H1 (cell line): ENCODE results near the gene GSDME. TPM values are rescaled to one million over a fixed set of nuclear protein-coding genes. Genes with fewer than 3 reads are reported as not detected.

ENCODE experiments used
- CTCF ChIA-PET: fragments of 300-600 bp; sonication (Branson Sonifier 250); formaldehyde crosslinking; loops from one replicate; lab custom pipeline; 2021; ENCODE audit not compliant: partially characterized antibody; lab: Charles Lee
- POLR2A ChIA-PET: fragments of 300-600 bp; sonication (Branson Sonifier 250); formaldehyde crosslinking; loops from one replicate; lab custom pipeline; 2021; ENCODE audit warnings: inconsistent platforms; ENCODE audit not compliant: partially characterized antibody; lab: Charles Lee
- DNase-seq, 2 experiments: peaks; one replicate each; pipeline versions ENCODE4 v3.0.0 to v3.0.0-alpha.2; 2010 to 2022; ENCODE audit warnings: low spot score in 2 of 2, low read depth in 1 of 2, mixed read lengths in 1 of 2
- FAIRE-seq: peaks from 2 replicates; lab custom pipeline; 2011; peaks lifted over from hg19 to GRCh38; lab: Jason Lieb, UNC
- H2AFZ ChIP-seq: 2 replicates; pipeline ENCODE4 v1.8.1; 2012; ENCODE audit warnings: low read length, inconsistent platforms
- H2AK5ac ChIP-seq: 2 replicates; pipeline ENCODE4 v1.6.1; 2013; ENCODE audit warnings: low read depth, low read length
- H2BK120ac ChIP-seq: replicated peaks from 2 replicates; pipeline ENCODE3; 2013; ENCODE audit warnings: low read depth, low read length, inconsistent platforms
- H2BK12ac ChIP-seq: 2 replicates; pipeline ENCODE4 v1.6.1; 2013; ENCODE audit warnings: low read depth, low read length
- H2BK15ac ChIP-seq: 2 replicates; pipeline ENCODE4 v1.6.1; 2013; ENCODE audit warnings: low read length
- H2BK20ac ChIP-seq: 2 replicates; pipeline ENCODE4 v1.6.1; 2013; ENCODE audit warnings: low read length
- H2BK5ac ChIP-seq: 2 replicates; pipeline ENCODE4 v1.6.1; 2013; ENCODE audit warnings: low read depth, low read length
- H3K14ac ChIP-seq: 2 replicates; pipeline ENCODE4 v1.6.1; 2013; ENCODE audit warnings: inconsistent platforms; ENCODE audit not compliant: insufficient read length
- H3K18ac ChIP-seq: 2 replicates; pipeline ENCODE4 v1.6.1; 2013; ENCODE audit warnings: low read length; ENCODE audit errors: extremely low read depth
- H3K23ac ChIP-seq: 2 replicates; pipeline ENCODE4 v1.6.1; 2013; ENCODE audit warnings: inconsistent platforms; ENCODE audit not compliant: insufficient read length
- H3K23me2 ChIP-seq: 2 replicates; pipeline ENCODE4 v1.6.1; 2013; ENCODE audit warnings: low read depth, low read length
- H3K27ac ChIP-seq: 2 replicates; pipeline ENCODE4 v1.6.1; 2011; ENCODE audit warnings: low read depth, low read length, inconsistent platforms
- H3K27me3 ChIP-seq, 4 experiments: replicated peaks in 1 of 4; 1 replicate in 1 of 4; 2 replicates in 3 of 4; pipeline versions ENCODE4 v1.6.1 to v1.8.1; 2011 to 2013; ENCODE audit warnings: low read length in 3 of 4, mild to moderate bottlenecking in 3 of 4, inconsistent platforms in 2 of 4, mixed read lengths in 2 of 4, moderate library complexity in 1 of 4; ENCODE audit not compliant: control insufficient read depth in 3 of 4, insufficient read depth in 3 of 4; ENCODE audit errors: extremely low read depth in 1 of 4
- H3K36me3 ChIP-seq, 4 experiments: 2 replicates each; pipeline versions ENCODE4 v1.6.1 to v1.8.1; 2011 to 2013; ENCODE audit warnings: mild to moderate bottlenecking in 4 of 4, low read length in 3 of 4, moderate library complexity in 2 of 4, control low read depth in 1 of 4, inconsistent platforms in 1 of 4; ENCODE audit not compliant: insufficient read depth in 4 of 4, control insufficient read depth in 2 of 4
- H3K4ac ChIP-seq: replicated peaks from 2 replicates; pipeline ENCODE3; 2013; ENCODE audit warnings: low read length, low read depth, mixed read lengths, inconsistent platforms; ENCODE audit not compliant: insufficient read length
- H3K4me1 ChIP-seq, 4 experiments: replicated peaks in 1 of 4; 1 replicate in 1 of 4; 2 replicates in 3 of 4; pipeline versions ENCODE4 v1.6.1 to v1.8.1; 2011 to 2013; ENCODE audit warnings: low read length in 3 of 4, inconsistent platforms in 2 of 4, mixed read lengths in 1 of 4; ENCODE audit not compliant: insufficient read depth in 4 of 4, control insufficient read depth in 3 of 4
- H3K4me2 ChIP-seq, 2 experiments: 2 replicates each; pipeline versions ENCODE4 v1.6.1 to v1.8.1; 2011 to 2013; ENCODE audit warnings: low read depth in 2 of 2, low read length in 2 of 2, control low read depth in 1 of 2, inconsistent platforms in 1 of 2, mild to moderate bottlenecking in 1 of 2; ENCODE audit not compliant: insufficient read depth in 1 of 2
- H3K4me3 ChIP-seq, 4 experiments: fragments of 200-600, 300-600 bp in 1 of 4; sonication (generic), shearing (Covaris generic), sonication (Bioruptor Twin) in 1 of 4; 2 replicates each; pipeline versions ENCODE4 v1.5.1 to v1.8.1; 2011 to 2016; ENCODE audit warnings: low read length in 4 of 4, low read depth in 3 of 4, control low read depth in 2 of 4, inconsistent platforms in 2 of 4, mild to moderate bottlenecking in 2 of 4, mixed read lengths in 1 of 4, moderate library complexity in 1 of 4; ENCODE audit not compliant: insufficient read depth in 2 of 4; ENCODE audit errors: extremely low read depth in 1 of 4
- H3K56ac ChIP-seq: replicated peaks from 2 replicates; pipeline ENCODE3; 2013; ENCODE audit warnings: low read depth, mild to moderate bottlenecking, mixed read lengths, low read length, inconsistent platforms; ENCODE audit not compliant: insufficient read length
- H3K79me1 ChIP-seq: 2 replicates; pipeline ENCODE4 v1.6.1; 2013; ENCODE audit warnings: low read depth, low read length, control low read depth
- H3K79me2 ChIP-seq, 2 experiments: 2 replicates each; pipeline versions ENCODE4 v1.6.1 to v1.8.1; 2012 to 2013; ENCODE audit warnings: low read length in 2 of 2, mild to moderate bottlenecking in 2 of 2, inconsistent platforms in 1 of 2; ENCODE audit not compliant: insufficient read depth in 2 of 2, control insufficient read depth in 1 of 2
- H3K9ac ChIP-seq, 4 experiments: replicated peaks in 1 of 4; 1 replicate in 1 of 4; 2 replicates in 3 of 4; pipeline versions ENCODE4 v1.6.1 to v1.8.1; 2011 to 2013; ENCODE audit warnings: low read depth in 3 of 4, low read length in 3 of 4, control low read depth in 2 of 4, mild to moderate bottlenecking in 2 of 4, moderate library complexity in 2 of 4, inconsistent platforms in 1 of 4; ENCODE audit errors: extremely low read depth in 1 of 4
- H3K9me3 ChIP-seq, 2 experiments: 2 replicates each; pipeline versions ENCODE4 v1.6.1 to v1.8.1; 2012 to 2013; ENCODE audit warnings: mild to moderate bottlenecking in 2 of 2, moderate library complexity in 2 of 2, control low read depth in 1 of 2, inconsistent platforms in 1 of 2, low read depth in 1 of 2, low read length in 1 of 2, mixed read lengths in 1 of 2; ENCODE audit not compliant: insufficient read depth in 2 of 2
- H4K20me1 ChIP-seq, 2 experiments: replicated peaks in 1 of 2; 2 replicates each; pipeline versions ENCODE3 to v1.8.1; 2011 to 2013; ENCODE audit warnings: inconsistent platforms in 2 of 2, low read length in 2 of 2, mild to moderate bottlenecking in 1 of 2; ENCODE audit not compliant: insufficient read depth in 2 of 2, control insufficient read depth in 1 of 2
- H4K5ac ChIP-seq: 2 replicates; pipeline ENCODE4 v1.6.1; 2013; ENCODE audit warnings: low read length, low read depth, mixed read lengths, inconsistent platforms; ENCODE audit not compliant: insufficient read length
- H4K8ac ChIP-seq: 2 replicates; pipeline ENCODE4 v1.8.0; 2013; ENCODE audit warnings: mild to moderate bottlenecking, moderate library complexity, low read length, inconsistent platforms; ENCODE audit not compliant: insufficient read depth; ENCODE audit errors: extremely low read depth
- H4K91ac ChIP-seq: replicated peaks from 2 replicates; pipeline ENCODE3; 2013; ENCODE audit warnings: low read length, mixed read lengths, inconsistent platforms; ENCODE audit not compliant: insufficient read length
- BACH1 ChIP-seq: IDR thresholded peaks from 2 replicates; pipeline ENCODE4 v1.6.1; 2012; ENCODE audit warnings: low read length, improper control_type of control experiment
- CBX8 ChIP-seq: fragments of 300-800, 300-1000 bp; sonication (generic); IDR thresholded peaks from 2 replicates; pipeline ENCODE4 v1.7.1; 2016; ENCODE audit warnings: low read depth, low read length, borderline replicate concordance
- WGBS, 2 experiments: shearing (Covaris generic) in 1 of 2; methylation state at CpG; one replicate each; pipeline versions ENCODE4 v1.1.6 to v1.1.7; 2013 to 2015; ENCODE audit warnings: low lambda C conversion rate in 2 of 2, mixed read lengths in 2 of 2, inconsistent platforms in 1 of 2, low coverage in 1 of 2, missing lambda C conversion rate in 1 of 2; ENCODE audit not compliant: insufficient replicate concordance in 2 of 2, insufficient coverage in 1 of 2, insufficient read length in 1 of 2; ENCODE audit errors: extremely low coverage in 1 of 2, missing lambda C conversion rate in 1 of 2; 5-methylcytosine and 5-hydroxymethylcytosine counted together
- polyA plus RNA-seq, 7 experiments: library from polyadenylated mRNA; depleted of rRNA in 3 of 7; stranded (reverse) in 5 of 7; unstranded in 2 of 7; fragments of >200 nt in 5 of 7; fragments of 200-250 nt in 2 of 7; gene quantifications; 1 replicate in 5 of 7; 2 replicates in 1 of 7; 4 replicates in 1 of 7; pipeline versions ENCODE4 v1.2.1 to v1.2.3, GENCODE V29; 2011 to 2013; ENCODE audit warnings: missing spikeins in 2 of 7, mixed read lengths in 2 of 7
- total RNA-seq: library from RNA; stranded (reverse); fragmentation: NEBNext Ultra II Directional; extraction: Animal tissue kit (Norgen Biotek cat#: 25700); gene quantifications from 2 replicates; pipeline ENCODE4 v1.2.1, GENCODE V29; 2021

Gene GSDME
- total and polyA plus RNA-seq, 2 of the 8 experiments (the other 6 are each of a cell fraction or from before 2014, with no cell fraction given) = 5.4 to 7.6 TPM

GRCh38 chr7:24781106-24781505 lies 23.8 kb upstream of the GSDME start:
- Histone ChIP-seq H3K79me2 (no peaks in the 10 kb centered on the region), H2AFZ (no peak overlapping the region), H3K4me2 (no peak overlapping the region), H4K91ac (no peak overlapping the region), H2AK5ac (no peak overlapping the region), H3K9ac (no peak overlapping the region), H4K8ac (no peak overlapping the region), H3K36me3 (no peaks in the 10 kb centered on the region), H3K23me2 (no peaks in the 10 kb centered on the region), H3K18ac (no peak overlapping the region), H4K20me1 (no peaks in the 10 kb centered on the region), H2BK5ac (no peak overlapping the region), H3K27me3 (no peaks in the 10 kb centered on the region), H3K9me3 (peaks cover 6 to 9% of the 10 kb centered on the region in 2 experiments; a peak in 2 of 4 replicates), H3K23ac (no peak overlapping the region), H3K4me1 (no peaks in the 10 kb centered on the region), H3K56ac (no peak overlapping the region), H2BK120ac (no peak overlapping the region), H3K27ac (no peak overlapping the region), H3K4ac (no peak overlapping the region), H2BK20ac (no peak overlapping the region), H2BK15ac (no peak overlapping the region), H4K5ac (no peak overlapping the region), H3K4me3 (no peak overlapping the region), H3K14ac (no peak overlapping the region), H2BK12ac (no peak overlapping the region), H3K79me1 (no peaks in the 10 kb centered on the region)
- WGBS, 2 experiments = 92% methylated on average over 4 of the region's 4 CpGs; no CpG with 5 or more reads in 1 of the 2 experiments
- FAIRE-seq (no peak), DNase-seq (no peak)
- CTCF ChIA-PET = interaction anchor here (0.8 to 1.5 kb wide), 4 partner anchors 27 to 313 kb away, joined by 3 to 5 read pairs (median 3); no protein-coding TSS in a partner anchor
- no peak for TF ChIP-seq BACH1
- no peak for TF ChIP-seq CBX8
- POLR2A ChIA-PET = no interaction called here
